Loucy (cell line): ENCODE data around the gene PDE10A.

Experiments
- H2AFZ ChIP-seq: fragments of 200-600 bp; sonication (generic); 2 replicates; pipeline ENCODE4 v1.6.0; 2016; ENCODE audit warnings: antibody characterized with exemption, mild to moderate bottlenecking, low read length, moderate library complexity
- H3F3A ChIP-seq: fragments of 200-600 bp; 2 replicates; pipeline ENCODE4 v1.6.0; 2016; ENCODE audit warnings: antibody characterized with exemption, low read depth, mild to moderate bottlenecking
- H3K27me3 ChIP-seq: fragments of 200-600 bp; sonication (generic); 2 replicates; pipeline ENCODE4 v1.6.1; 2014; ENCODE audit warnings: low read length, mild to moderate bottlenecking; ENCODE audit not compliant: insufficient read depth, poor library complexity, severe bottlenecking
- H3K36me3 ChIP-seq: fragments of 200-600 bp; sonication (generic); 2 replicates; pipeline ENCODE4 v1.6.1; 2016; ENCODE audit warnings: low read length; ENCODE audit not compliant: insufficient read depth
- H3K4me1 ChIP-seq: fragments of 200-600 bp; sonication (generic); 2 replicates; pipeline ENCODE4 v1.5.1; 2014; ENCODE audit warnings: low read length, mild to moderate bottlenecking; ENCODE audit not compliant: insufficient read depth, poor library complexity, severe bottlenecking
- H3K4me2 ChIP-seq: fragments of 200-600 bp; sonication (generic); 2 replicates; pipeline ENCODE4 v1.6.0; 2014; ENCODE audit warnings: antibody characterized with exemption, low read length, low read depth, mild to moderate bottlenecking; ENCODE audit not compliant: poor library complexity, severe bottlenecking
- H3K4me3 ChIP-seq: fragments of 200-600 bp; sonication (generic); 2 replicates; pipeline ENCODE4 v1.5.1; 2014; ENCODE audit warnings: low read length, mild to moderate bottlenecking, mixed read lengths; ENCODE audit not compliant: poor library complexity, severe bottlenecking
- H3K79me2 ChIP-seq: fragments of 200-600 bp; sonication (generic); 2 replicates; pipeline ENCODE4 v1.6.1; 2014; ENCODE audit warnings: low read length; ENCODE audit not compliant: insufficient read depth
- H3K9ac ChIP-seq: fragments of 200-600 bp; sonication (generic); 2 replicates; pipeline ENCODE4 v1.6.0; 2014; ENCODE audit warnings: mild to moderate bottlenecking, low read depth, low read length, moderate library complexity; ENCODE audit not compliant: poor library complexity, severe bottlenecking
- H3K9me2 ChIP-seq: fragments of 200-600 bp; sonication (generic); replicated peaks from 2 replicates; pipeline ENCODE4 v1.6.1; 2016; ENCODE audit warnings: low read depth, low read length, mixed read lengths
- H3K9me3 ChIP-seq: fragments of 200-600 bp; sonication (generic); 2 replicates; pipeline ENCODE4 v1.6.1; 2014; ENCODE audit warnings: mild to moderate bottlenecking, antibody characterized with exemption, low read length, low read depth; ENCODE audit not compliant: insufficient read depth
- H4K20me1 ChIP-seq: fragments of 200-600 bp; sonication (generic); 2 replicates; pipeline ENCODE4 v1.6.0; 2014; ENCODE audit warnings: antibody characterized with exemption, low read length, mild to moderate bottlenecking; ENCODE audit not compliant: insufficient read depth, poor library complexity, severe bottlenecking
- EZH2phosphoT487 ChIP-seq: fragments of 200-600 bp; IDR thresholded peaks from 2 replicates; pipeline ENCODE4 v1.6.1; 2018; ENCODE audit warnings: antibody characterized with exemption, mild to moderate bottlenecking, moderate library complexity, borderline replicate concordance
- TF ChIP-seq, protein P1 (sequence below): fragments of 200-600 bp; sonication (generic); conservative IDR thresholded peaks from 2 replicates; pipeline ENCODE4 v1.5.1; 2014; ENCODE audit warnings: mild to moderate bottlenecking, antibody characterized with exemption, low read length

The PDE10A gene

DNA sequence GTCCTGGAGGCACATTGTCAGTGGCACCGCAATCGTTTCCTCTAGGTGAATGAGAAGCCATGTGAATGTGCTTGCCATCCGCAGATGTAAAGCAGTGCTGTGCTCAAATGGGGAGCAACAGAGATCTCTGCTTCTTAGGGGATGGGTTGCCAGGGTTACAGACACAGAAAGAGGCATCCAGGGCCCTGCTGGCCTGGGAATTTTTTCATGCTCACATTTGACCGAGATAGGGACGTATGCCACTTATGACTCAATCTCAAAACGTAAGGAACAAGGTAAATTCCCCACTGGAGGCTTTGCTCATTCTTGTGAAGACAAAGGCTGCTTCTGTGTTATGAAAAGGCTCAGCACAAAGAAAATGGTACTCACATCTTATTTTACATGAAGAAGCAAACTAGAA is 364.6 kb downstream of the PDE10A start:
- Histone ChIP-seq H3K9me2 (no peaks in the 10 kb centered on the region), H3K9me3 (no peaks in the 10 kb centered on the region), H3K4me3 (no peak overlapping the region), H3K79me2 (no peaks in the 10 kb centered on the region), H2AFZ (no peak overlapping the region), H4K20me1 (no peaks in the 10 kb centered on the region), H3K36me3 (no peaks in the 10 kb centered on the region), H3K4me2 (no peak overlapping the region), H3K27me3 (no peaks in the 10 kb centered on the region), H3K4me1 (no peaks in the 10 kb centered on the region), H3F3A (no peaks in the 10 kb centered on the region), H3K9ac (no peak overlapping the region)
- TF ChIP-seq, protein P1, sequence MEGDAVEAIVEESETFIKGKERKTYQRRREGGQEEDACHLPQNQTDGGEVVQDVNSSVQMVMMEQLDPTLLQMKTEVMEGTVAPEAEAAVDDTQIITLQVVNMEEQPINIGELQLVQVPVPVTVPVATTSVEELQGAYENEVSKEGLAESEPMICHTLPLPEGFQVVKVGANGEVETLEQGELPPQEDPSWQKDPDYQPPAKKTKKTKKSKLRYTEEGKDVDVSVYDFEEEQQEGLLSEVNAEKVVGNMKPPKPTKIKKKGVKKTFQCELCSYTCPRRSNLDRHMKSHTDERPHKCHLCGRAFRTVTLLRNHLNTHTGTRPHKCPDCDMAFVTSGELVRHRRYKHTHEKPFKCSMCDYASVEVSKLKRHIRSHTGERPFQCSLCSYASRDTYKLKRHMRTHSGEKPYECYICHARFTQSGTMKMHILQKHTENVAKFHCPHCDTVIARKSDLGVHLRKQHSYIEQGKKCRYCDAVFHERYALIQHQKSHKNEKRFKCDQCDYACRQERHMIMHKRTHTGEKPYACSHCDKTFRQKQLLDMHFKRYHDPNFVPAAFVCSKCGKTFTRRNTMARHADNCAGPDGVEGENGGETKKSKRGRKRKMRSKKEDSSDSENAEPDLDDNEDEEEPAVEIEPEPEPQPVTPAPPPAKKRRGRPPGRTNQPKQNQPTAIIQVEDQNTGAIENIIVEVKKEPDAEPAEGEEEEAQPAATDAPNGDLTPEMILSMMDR = no peak
- no peak for TF ChIP-seq EZH2phosphoT487

DNA sequence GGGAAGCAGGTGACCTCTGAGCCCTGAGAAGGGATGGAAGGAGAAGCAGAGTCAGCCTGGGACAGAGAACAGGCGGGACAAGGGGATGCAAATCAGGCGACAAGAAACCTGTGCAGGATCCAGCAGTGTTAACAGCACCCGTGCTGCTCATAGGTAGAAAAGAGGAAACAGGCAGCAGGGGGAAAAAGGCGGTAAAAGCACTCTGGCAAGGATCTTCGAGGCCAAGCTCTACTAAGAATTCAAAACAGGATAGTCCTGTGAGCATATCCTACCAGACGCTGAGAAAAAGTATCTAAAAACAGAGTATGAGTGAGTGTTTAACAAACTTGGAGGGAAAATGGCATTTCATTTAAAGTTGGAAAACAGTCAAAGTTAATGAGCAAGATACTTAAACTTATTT is 370.4 kb downstream of the PDE10A start:
- no peaks in the 10 kb centered on the region for H3K9me2 ChIP-seq
- no peaks in the 10 kb centered on the region for H3F3A ChIP-seq
- H3K4me1 ChIP-seq = no peaks in the 10 kb centered on the region
- H4K20me1 ChIP-seq = no peaks in the 10 kb centered on the region
- no peak for TF ChIP-seq EZH2phosphoT487
- TF ChIP-seq, protein P1 = no peak
- no peaks in the 10 kb centered on the region for H3K36me3 ChIP-seq
- H3K4me3 ChIP-seq = no peak overlapping the region
- no peak overlapping the region for H3K9ac ChIP-seq
- no peaks in the 10 kb centered on the region for H3K79me2 ChIP-seq
- H2AFZ ChIP-seq = no peak overlapping the region
- no peaks in the 10 kb centered on the region for H3K9me3 ChIP-seq
- no peaks in the 10 kb centered on the region for H3K27me3 ChIP-seq
- H3K4me2 ChIP-seq = no peak overlapping the region
